Activated CD4-positive, alpha-beta T cell treated with anti-CD3 and anti-CD28 coated beads, Interleukin-2, amount 10 ng/mL, durations not matched to agents 24 days and 14 days (primary cell): Measurements from ENCODE around the gene TMEM187. TPM values are rescaled to one million over a fixed set of nuclear protein-coding genes. Genes with fewer than 3 reads are reported as not detected.

Source experiments
- DNase-seq: peaks from one replicate; pipeline ENCODE4 v3.0.0; 2022
- H3K27ac Mint-ChIP-seq: one replicate; pipeline ENCODE4 v1.8.0; 2022; ENCODE audit warnings: mild to moderate bottlenecking, mixed read lengths
- H3K27me3 Mint-ChIP-seq: one replicate; pipeline ENCODE4 v1.8.0; 2022; ENCODE audit warnings: mixed read lengths
- H3K36me3 Mint-ChIP-seq: one replicate; pipeline ENCODE4 v1.8.0; 2022; ENCODE audit warnings: low read depth, mild to moderate bottlenecking, mixed read lengths
- H3K4me1 Mint-ChIP-seq: one replicate; pipeline ENCODE4 v1.8.0; 2021; ENCODE audit warnings: mixed read lengths
- H3K4me3 Mint-ChIP-seq: one replicate; pipeline ENCODE4 v1.8.0; 2022; ENCODE audit warnings: mild to moderate bottlenecking, moderate library complexity, mixed read lengths
- H3K9me3 Mint-ChIP-seq: one replicate; pipeline ENCODE4 v1.8.0; 2021; ENCODE audit warnings: mixed read lengths
- intact Hi-C: fragments of 100-400 bp; cut with micrococcal nuclease; formaldehyde crosslinking; loops from one replicate; pipeline ENCODE4 v1.15.1; 2023
- total RNA-seq: library from RNA; stranded (reverse); gene quantifications from 2 replicates; pipeline ENCODE4 v1.2.3, GENCODE V29; 2022

Gene TMEM187
- total RNA-seq, 1 donor from 2014 or later = 3.8 TPM

DNA sequence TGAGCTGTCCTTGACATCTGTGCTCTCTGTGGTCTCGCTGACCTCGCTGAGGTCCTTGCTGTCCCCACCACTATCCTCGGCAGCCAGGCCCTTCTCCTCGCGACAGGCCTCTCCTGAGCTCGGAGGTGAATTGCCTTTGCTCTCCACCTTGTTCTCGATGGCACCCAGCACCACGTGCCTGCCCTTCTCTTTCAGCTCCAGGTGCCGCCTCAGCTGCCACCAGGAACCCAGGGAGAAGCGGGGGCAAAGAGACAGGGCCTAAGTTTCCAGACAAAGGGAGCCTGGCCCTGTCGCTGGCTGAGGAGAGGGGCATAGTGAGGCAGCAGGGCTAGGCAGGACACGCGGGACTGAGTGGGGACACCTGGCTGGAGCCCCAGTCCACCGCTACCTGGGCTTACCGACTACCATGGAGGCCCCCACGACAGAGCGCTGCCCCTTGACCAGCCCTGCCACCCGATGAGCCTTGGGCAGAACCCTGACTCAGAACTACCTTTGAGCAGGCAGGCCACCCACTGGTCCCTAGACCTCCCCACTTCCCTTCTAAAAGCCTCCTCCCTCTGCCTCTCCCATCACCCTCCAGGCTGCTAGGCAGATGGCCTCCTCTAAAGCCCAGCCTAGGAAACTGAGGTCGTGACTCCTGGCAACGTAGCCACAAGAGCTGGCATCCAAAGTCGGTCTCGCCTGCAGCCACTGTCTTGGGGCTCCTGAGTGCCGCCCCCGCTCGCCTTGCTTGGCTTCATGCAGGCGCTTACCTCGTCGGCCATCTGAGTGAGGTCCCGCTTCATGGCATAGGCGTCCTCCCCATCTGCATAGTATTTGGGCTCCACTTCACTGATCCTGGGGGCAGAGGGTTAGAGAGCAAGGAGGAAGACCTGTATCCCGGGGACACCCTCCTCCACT is 42.3 kb upstream of the TMEM187 start:
- H3K36me3 Mint-ChIP-seq = peaks cover 21% of the 10 kb centered on the region
- H3K27me3 Mint-ChIP-seq = no peaks in the 10 kb centered on the region
- no peaks in the 10 kb centered on the region for H3K9me3 Mint-ChIP-seq

DNA sequence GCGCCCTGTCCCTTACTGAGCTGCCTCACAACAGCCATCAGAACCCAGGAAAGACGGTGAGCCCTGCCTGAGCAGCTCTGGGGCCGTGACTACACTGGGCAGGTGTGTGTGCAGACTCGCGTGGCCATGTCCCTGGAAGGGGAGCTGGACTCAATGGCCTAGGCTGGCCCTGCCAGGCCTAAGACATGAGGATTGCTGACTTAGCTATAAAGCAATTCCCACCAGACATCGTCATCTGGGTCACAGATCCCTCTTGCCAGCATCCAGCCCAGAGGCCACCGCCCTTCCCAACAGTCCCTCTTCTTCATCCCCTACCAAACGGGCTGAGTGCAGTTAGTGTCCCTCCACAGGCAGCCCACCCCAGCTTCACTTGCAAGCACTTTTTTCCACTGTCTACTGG is 41.4 kb upstream of the TMEM187 start:
- H3K9me3 Mint-ChIP-seq = no peaks in the 10 kb centered on the region
- no peaks in the 10 kb centered on the region for H3K27me3 Mint-ChIP-seq
- H3K36me3 Mint-ChIP-seq = peaks cover 19% of the 10 kb centered on the region
- no peak for DNase-seq
- H3K4me1 Mint-ChIP-seq = peaks cover 20% of the 10 kb centered on the region
- intact Hi-C loops = no loop called here
- H3K27ac Mint-ChIP-seq = peak overlapping the region; percentile 78
- H3K4me3 Mint-ChIP-seq = no peak overlapping the region

More for the DNA sequence above, 42.3 kb upstream of the TMEM187 start:
- no peak for DNase-seq
- Mint-ChIP-seq H3K27ac (no peak overlapping the region), H3K4me1 (peaks cover 18% of the 10 kb centered on the region), H3K4me3 (no peak overlapping the region)
- intact Hi-C loops = no loop called here

DNA sequence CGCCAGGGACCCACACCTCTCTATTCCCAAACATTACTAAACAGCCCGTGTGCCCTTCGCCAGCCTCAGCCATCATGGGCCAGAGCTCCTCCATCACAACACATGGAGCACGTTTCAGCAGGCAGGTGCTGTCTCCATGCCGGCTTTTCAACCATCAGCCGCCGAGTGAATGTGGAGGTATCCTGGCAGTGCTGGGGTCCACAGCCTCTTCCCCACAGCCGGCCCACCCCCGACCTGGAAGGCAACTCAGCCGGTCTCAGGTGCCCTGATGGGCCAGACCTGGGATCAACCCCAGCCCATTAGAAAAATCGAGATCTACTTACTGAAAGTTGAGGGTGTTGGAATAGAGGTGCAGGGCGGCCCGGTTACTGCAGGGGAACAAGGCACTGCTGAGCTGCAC is 40.8 kb upstream of the TMEM187 start:
- DNase-seq = no peak
- Mint-ChIP-seq H3K4me3 (no peak overlapping the region), H3K36me3 (peaks cover 19% of the 10 kb centered on the region), H3K27me3 (no peaks in the 10 kb centered on the region), H3K9me3 (no peaks in the 10 kb centered on the region), H3K27ac (no peak overlapping the region), H3K4me1 (peaks cover 21% of the 10 kb centered on the region)
- intact Hi-C loops = no loop called here

DNA sequence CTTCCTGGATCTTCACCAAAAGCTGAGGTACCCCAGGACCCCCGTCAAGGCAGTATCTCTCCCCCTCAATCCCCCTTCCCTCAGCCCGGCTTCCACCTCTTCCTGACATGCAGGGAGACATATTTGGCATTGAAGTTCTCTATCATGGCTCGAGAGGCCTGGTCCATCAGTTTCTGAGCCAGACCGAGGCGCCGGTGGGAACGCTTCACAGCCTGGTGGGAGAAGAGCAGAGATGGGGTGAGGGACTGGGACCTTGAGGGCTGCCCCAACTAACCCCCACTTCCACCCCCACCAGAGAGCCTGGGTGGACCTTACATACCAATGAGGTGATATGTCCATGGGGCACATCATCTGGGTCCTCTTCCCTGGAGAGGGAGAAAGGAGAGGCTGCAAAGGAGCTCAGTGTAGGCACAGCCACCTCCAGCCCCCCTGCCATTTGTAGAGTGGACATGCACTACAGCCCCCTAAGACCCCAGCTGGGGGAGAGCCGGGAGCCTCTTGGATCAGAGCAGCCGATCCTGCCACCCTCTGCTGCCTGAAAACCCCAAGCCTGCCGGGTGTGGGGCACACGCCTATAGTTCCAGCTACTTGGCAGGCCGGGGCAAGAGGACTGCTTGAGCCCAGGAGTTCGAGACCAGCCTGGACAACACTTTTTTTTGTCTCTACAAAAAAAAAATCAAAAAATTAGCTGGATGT is 40.2 kb upstream of the TMEM187 start:
- no peaks in the 10 kb centered on the region for H3K9me3 Mint-ChIP-seq
- intact Hi-C loops = no loop called here
- H3K36me3 Mint-ChIP-seq = peaks cover 19% of the 10 kb centered on the region
- H3K4me1 Mint-ChIP-seq = peaks cover 17% of the 10 kb centered on the region
- H3K27me3 Mint-ChIP-seq = no peaks in the 10 kb centered on the region
- H3K27ac Mint-ChIP-seq = no peak overlapping the region
- no peak overlapping the region for H3K4me3 Mint-ChIP-seq
- DNase-seq = no peak

DNA sequence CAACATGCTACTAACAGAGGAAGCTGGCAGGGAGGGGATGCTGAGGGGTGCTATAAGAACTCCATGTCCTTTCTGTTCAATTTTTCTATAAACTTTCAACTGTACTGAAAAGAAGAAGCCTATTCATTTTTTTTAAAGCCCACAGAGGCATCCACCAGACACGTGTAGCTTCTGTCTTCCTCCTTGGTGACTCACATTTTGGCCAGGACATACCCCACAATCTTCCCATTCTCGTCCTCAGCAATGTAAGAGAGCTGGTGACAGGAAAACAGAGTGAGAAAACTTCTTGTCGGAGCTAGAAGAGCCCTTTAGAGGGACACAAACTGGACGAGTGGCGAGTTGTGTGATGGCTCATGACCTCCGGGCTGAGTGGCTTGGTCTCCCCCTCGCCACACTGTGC is 38.8 kb upstream of the TMEM187 start:
- Mint-ChIP-seq H3K4me1 (peaks cover 15% of the 10 kb centered on the region), H3K4me3 (peak overlapping the region; percentile 88), H3K27me3 (no peaks in the 10 kb centered on the region), H3K36me3 (peaks cover 16% of the 10 kb centered on the region), H3K9me3 (no peaks in the 10 kb centered on the region), H3K27ac (peak overlapping the region; percentile 74)
- no peak for DNase-seq
- intact Hi-C loops = no loop called here

DNA sequence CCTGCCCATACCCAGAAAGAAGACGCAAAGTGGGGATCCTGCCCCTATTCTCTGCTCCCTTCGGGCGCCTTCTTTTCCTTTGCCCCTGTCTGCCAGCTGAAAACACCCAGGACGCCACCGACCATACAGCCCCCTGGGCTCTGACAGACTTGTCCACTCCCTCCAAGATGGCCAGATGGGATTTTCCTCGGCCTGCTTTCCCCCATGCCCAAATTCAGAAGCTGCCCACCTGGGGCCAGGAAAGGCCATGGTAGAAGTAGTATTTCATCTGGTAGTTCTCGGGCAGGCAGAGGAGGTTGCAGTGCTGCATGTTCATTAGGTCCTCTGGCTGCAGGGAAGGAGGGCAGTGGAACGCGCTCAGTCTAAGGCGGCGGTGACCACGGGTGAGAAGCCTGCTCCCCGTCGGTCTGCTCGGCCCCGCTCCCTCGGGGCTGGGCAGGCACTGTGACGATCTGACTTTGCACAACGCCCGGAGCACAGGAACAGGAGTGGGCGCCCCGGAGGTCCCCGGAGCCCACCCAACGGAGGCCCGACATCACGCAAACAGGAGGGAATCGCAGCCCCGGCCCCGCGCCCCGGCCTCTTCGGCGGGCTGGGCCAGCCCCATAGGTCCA is 38.3 kb upstream of the TMEM187 start:
- H3K36me3 Mint-ChIP-seq = peaks cover 14% of the 10 kb centered on the region
- peak overlapping the region; percentile 74 for H3K27ac Mint-ChIP-seq
- intact Hi-C loops = no loop called here
- H3K27me3 Mint-ChIP-seq = no peaks in the 10 kb centered on the region
- no peaks in the 10 kb centered on the region for H3K9me3 Mint-ChIP-seq
- H3K4me1 Mint-ChIP-seq = peaks cover 11% of the 10 kb centered on the region
- H3K4me3 Mint-ChIP-seq = peak overlapping the region; percentile 88
- DNase-seq = peak; percentile 65

DNA sequence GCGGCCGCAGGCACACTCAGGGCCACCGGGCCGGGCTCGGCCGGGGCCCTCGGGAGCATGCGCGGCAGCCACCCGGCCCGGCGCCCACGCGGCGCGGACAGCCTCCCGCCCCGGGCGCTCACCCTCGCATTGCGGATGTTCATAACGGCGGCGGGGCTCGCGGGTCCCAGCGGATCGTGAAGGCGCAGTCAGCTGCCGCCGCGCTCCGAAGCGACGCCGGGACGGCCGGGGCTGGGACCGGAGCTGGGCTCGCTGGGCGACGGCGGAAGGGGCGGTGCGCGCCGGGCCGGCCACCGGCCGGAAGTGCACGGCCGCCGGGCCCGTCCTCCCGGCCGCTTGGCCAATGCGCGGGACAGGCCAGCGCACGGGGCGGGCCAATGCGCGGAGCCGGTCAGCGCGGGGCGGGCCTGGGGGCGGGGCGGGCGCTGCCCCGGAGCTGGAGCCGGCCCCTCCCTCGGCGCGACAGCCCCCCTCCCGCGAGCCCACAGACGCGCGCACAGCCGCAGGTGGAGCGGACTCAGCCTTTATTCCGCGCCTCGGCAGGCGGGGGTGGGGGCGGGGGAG is 37.7 kb upstream of the TMEM187 start, which contains the start of gene NAA10:
Gene NAA10 (minus strand): TSS at position 276 of the 564 bp plus-strand sequence. CDS start 133 bp downstream, at position 143.
- peak; percentile 89 for DNase-seq
- Mint-ChIP-seq H3K4me3 (peak within 1 kb of the TSS; percentile 88), H3K27ac (peak within 1 kb of the TSS; percentile 74), H3K27me3 (no peaks in the 10 kb centered on the region), H3K4me1 (peaks cover 10% of the 10 kb centered on the region), H3K9me3 (no peaks in the 10 kb centered on the region), H3K36me3 (peaks cover 14% of the 10 kb centered on the region)
- intact Hi-C loops = no loop called here

DNA sequence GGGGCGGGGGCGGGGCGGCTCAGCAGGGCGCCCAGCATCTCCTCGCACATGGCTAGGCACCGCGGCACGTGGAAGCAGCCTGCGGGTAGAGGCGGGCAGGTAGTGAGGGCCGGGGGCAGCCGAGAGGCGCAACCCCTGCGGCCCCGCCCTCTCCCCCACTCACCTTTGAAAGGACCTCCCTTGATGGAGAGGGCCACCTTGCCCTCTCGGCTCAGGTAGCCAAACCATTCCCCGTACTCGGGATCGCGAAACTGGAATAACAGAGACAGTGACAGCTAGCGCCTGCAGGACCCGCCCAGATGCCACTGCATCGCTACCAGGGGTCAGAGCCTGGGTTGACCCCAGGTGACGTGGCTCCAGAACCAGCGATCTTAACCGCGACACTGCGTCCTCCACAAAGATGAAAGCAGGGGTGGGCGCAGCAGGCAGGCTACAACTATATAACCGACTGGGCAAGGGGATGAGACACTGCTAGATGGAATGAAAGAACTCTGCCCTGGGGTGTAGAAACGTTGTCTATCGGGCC is 37.2 kb upstream of the TMEM187 start:
- Mint-ChIP-seq H3K27ac (peak overlapping the region; percentile 56), H3K4me1 (peaks cover 11% of the 10 kb centered on the region), H3K36me3 (peaks cover 16% of the 10 kb centered on the region), H3K4me3 (peak overlapping the region; percentile 74), H3K9me3 (no peaks in the 10 kb centered on the region), H3K27me3 (no peaks in the 10 kb centered on the region)
- no peak for DNase-seq
- intact Hi-C loops = no loop called here

DNA sequence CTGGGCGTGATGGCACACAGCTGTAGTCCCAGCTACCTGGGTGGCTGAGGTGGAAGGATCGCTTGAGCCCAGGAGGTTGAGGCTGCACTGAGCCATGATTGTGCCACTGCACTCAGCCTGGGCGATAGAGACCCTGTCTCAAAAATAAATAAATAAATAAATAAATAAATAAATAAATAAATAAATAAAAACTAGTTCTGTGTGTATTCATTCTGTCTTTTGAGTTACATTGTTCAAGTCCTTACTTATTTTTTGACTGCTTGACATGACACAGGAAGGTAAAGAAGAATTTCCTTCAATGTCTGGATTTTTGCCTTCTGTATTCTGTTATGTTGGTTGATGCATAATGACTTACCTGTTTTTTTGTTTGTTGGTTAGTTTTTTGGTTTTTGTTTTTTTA is 35.5 kb upstream of the TMEM187 start:
- Mint-ChIP-seq H3K27me3 (no peaks in the 10 kb centered on the region), H3K36me3 (peaks cover 8% of the 10 kb centered on the region), H3K4me1 (peaks cover 14% of the 10 kb centered on the region), H3K27ac (no peak overlapping the region), H3K4me3 (no peak overlapping the region), H3K9me3 (no peaks in the 10 kb centered on the region)
- intact Hi-C loops = no loop called here
- no peak for DNase-seq

DNA sequence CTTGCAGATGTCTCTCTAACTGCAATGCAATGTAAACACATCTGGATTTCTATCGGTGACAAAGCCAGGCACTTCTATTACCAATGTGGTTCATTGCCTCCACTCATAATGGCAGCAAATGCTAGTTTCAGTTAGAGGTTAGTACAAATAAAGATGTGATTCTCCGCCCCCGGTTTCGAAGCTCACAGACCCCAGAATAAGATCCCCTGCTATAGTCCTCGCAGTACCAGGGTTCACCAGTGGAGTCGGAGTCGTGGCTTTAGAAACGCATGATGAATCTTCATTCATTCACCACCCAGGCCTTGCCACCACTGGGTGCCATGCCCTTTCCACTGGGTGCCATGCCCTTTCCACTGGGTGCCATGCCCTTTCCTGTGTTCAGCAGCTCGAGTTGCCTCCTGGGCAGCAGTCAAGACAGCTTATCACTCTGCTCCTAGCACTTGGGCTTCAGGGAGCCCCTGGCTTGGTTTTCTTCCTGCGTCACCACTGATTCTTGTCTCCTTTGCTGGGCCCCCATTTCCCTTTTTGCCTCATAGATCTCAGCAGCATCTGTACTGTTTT is 34.2 kb upstream of the TMEM187 start:
- no peak for DNase-seq
- H3K9me3 Mint-ChIP-seq = no peaks in the 10 kb centered on the region
- peaks cover 6% of the 10 kb centered on the region for H3K36me3 Mint-ChIP-seq
- peaks cover 14% of the 10 kb centered on the region for H3K4me1 Mint-ChIP-seq
- peak overlapping the region; percentile 34 for H3K27ac Mint-ChIP-seq
- intact Hi-C loops = no loop called here
- H3K27me3 Mint-ChIP-seq = no peaks in the 10 kb centered on the region
- H3K4me3 Mint-ChIP-seq = no peak overlapping the region

DNA sequence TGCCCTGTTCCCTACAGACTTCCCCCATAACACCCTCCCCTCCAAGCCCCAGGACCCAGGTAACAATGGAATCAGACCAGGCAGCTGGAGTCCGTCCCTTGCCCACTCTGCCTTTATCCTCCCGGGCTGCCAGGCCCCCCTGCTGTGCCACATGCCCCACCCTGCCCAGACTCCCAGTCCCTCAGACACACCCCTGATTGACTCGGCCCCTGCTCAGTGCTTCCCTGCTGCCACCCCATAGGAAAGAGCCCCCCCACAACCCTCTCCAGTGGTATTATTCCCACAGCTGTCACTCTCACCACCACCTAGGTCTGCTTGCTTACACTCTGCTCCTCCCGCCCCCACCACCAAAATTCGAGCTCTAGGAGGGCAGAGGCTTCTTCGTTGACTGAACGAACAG is 33.0 kb upstream of the TMEM187 start:
- DNase-seq = no peak
- Mint-ChIP-seq H3K4me1 (peaks cover 13% of the 10 kb centered on the region), H3K27me3 (no peaks in the 10 kb centered on the region), H3K9me3 (no peaks in the 10 kb centered on the region), H3K27ac (no peak overlapping the region), H3K36me3 (peaks cover 4% of the 10 kb centered on the region), H3K4me3 (no peak overlapping the region)
- intact Hi-C loops = no loop called here

DNA sequence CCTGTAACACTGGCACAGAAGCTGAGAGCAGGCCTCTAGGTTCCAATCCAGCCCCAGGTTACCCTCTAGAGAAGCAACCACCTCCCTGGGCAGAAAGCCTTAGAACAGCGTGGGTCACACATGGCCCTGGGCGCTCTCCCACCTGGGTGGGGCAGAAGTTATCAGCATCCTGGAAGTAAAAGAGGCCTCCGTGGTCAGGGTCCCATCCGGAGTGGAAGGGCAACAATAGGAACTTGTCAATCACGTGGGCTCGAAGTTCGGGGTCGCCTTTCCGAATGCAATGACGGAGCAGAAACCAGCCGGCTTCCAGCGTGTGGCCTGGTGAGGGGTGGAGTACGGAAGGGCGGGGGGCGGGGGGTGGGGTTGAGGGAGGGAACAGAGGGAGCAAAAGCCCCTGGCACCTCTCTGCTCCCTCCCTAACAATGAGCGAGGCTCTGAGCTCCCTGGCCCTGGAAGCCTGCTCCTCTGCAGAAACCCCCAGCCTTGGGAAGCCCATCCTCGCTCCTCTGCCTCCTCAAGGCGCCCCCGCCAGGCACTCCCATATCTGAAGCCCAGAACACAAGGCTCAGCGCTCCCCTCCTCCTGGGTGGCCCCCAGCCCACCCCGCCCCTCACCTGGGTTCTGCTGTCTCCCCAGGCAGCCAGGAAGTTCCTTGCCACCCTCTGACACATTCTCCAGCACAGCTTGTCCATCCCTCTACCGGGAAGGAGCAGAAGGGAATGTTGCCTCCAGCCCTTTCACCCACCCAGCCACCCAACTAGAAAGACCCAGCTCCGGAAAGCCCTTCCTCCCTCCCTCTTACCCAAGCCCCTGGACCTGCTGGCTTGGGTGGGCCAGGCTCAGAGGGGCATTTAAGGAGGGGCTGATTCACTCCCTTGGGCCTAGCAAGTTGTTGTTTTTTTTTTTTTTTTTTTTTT is 31.0 kb upstream of the TMEM187 start:
- no peaks in the 10 kb centered on the region for H3K9me3 Mint-ChIP-seq
- H3K27ac Mint-ChIP-seq = peak overlapping the region; percentile 79
- no peaks in the 10 kb centered on the region for H3K27me3 Mint-ChIP-seq
- peaks cover 9% of the 10 kb centered on the region for H3K4me1 Mint-ChIP-seq
- no peak for DNase-seq
- peaks cover 4% of the 10 kb centered on the region for H3K36me3 Mint-ChIP-seq
- intact Hi-C loops = no loop called here
- H3K4me3 Mint-ChIP-seq = peak overlapping the region; percentile 71
